ENCODE measurements around the gene TMPRSS13. TPM values are rescaled to one million over a fixed set of nuclear protein-coding genes. Genes with fewer than 3 reads are reported as not detected.

TMPRSS13 gene
- total RNA-seq, 3 donors from 2014 or later = 0.32 to 1.9 (median 0.72) TPM

- no peak for TF ChIP-seq CTCF (IDR thresholded peaks at IDR 0.05)
- intact Hi-C loops (cut with DNase I, micrococcal nuclease) = no loop called here
- Histone ChIP-seq H3K4me1 (ENCODE audit: low read depth) (no peaks in the 10 kb centered on the region), H3K9me3 (no peaks in the 10 kb centered on the region), H3K36me3 (ENCODE audit: low read depth) (no peaks in the 10 kb centered on the region), H3K4me3 (no peak overlapping the region)
- no peak for DNase-seq
- no peak for ATAC-seq
Measured at GRCh38 chr11:117860139-117860538, 69.1 kb downstream of the TMPRSS13 start.

GRCh38 chr11:117859488-117860112 is 69.6 kb downstream of the TMPRSS13 start:
- intact Hi-C loops (cut with DNase I, micrococcal nuclease) = no loop called here
- Histone ChIP-seq H3K4me1 (ENCODE audit: low read depth) (no peaks in the 10 kb centered on the region), H3K36me3 (ENCODE audit: low read depth) (no peaks in the 10 kb centered on the region), H3K9me3 (no peaks in the 10 kb centered on the region), H3K4me3 (no peak overlapping the region)
- ATAC-seq = no peak
- TF ChIP-seq CTCF (IDR thresholded peaks at IDR 0.05) = no peak
- no peak for DNase-seq

GRCh38 chr11:117859061-117859460 is 70.1 kb downstream of the TMPRSS13 start:
- no peaks in the 10 kb centered on the region for H3K4me1 ChIP-seq (ENCODE audit: low read depth)
- TF ChIP-seq CTCF (IDR thresholded peaks at IDR 0.05) = no peak

GRCh38 chr11:117857734-117858414 is 71.3 kb downstream of the TMPRSS13 start:
- DNase-seq (no peak), ATAC-seq (no peak)
- no peaks in the 10 kb centered on the region for H3K4me1 ChIP-seq (ENCODE audit: low read depth)
- H3K36me3 ChIP-seq (ENCODE audit: low read depth) = no peaks in the 10 kb centered on the region
- H3K4me3 ChIP-seq = no peak overlapping the region
- no peaks in the 10 kb centered on the region for H3K9me3 ChIP-seq
- no peak for TF ChIP-seq CTCF (IDR thresholded peaks at IDR 0.05)
- intact Hi-C loops (cut with DNase I, micrococcal nuclease) = no loop called here

More at GRCh38 chr11:117859061-117859460, 70.1 kb downstream of the TMPRSS13 start:
- Histone ChIP-seq H3K4me3 (no peak overlapping the region), H3K36me3 (ENCODE audit: low read depth) (no peaks in the 10 kb centered on the region), H3K9me3 (no peaks in the 10 kb centered on the region)
- no peak for ATAC-seq
- intact Hi-C loops (cut with DNase I, micrococcal nuclease) = no loop called here
- DNase-seq = no peak

- ATAC-seq (no peak), DNase-seq (no peak)
- H3K36me3 ChIP-seq (ENCODE audit: low read depth) = no peaks in the 10 kb centered on the region
- intact Hi-C loops (cut with DNase I, micrococcal nuclease) = no loop called here
- no peaks in the 10 kb centered on the region for H3K4me1 ChIP-seq (ENCODE audit: low read depth)
- H3K4me3 ChIP-seq = no peak overlapping the region
- no peak for TF ChIP-seq CTCF (IDR thresholded peaks at IDR 0.05)
- no peaks in the 10 kb centered on the region for H3K9me3 ChIP-seq
Measured at GRCh38 chr11:117855912-117856651, 73.1 kb downstream of the TMPRSS13 start.

Data from mucosa of descending colon (tissue), 3 donors.